GM06990 (cell line): ENCODE measurements around the gene NAT8.
"Not testable (repeated sequence)": the region's sequence is repeated elsewhere in the genome, so short reads cannot be mapped to it uniquely, and the experiment has no call there.

Experiments
- DNase-seq: peaks from one replicate; pipeline ENCODE4 v3.0.0-alpha.2; 2011; ENCODE audit not compliant: insufficient read length; ENCODE audit errors: extremely low read depth
- H3K27me3 ChIP-seq: replicated peaks from 2 replicates; pipeline ENCODE4 v1.6.0; 2011; ENCODE audit warnings: low read length; ENCODE audit not compliant: control insufficient read depth, insufficient read depth
- H3K36me3 ChIP-seq: 2 replicates; pipeline ENCODE4 v1.5.1; 2011; ENCODE audit warnings: low read length; ENCODE audit not compliant: control insufficient read depth, insufficient read depth
- H3K4me3 ChIP-seq: replicated peaks from 2 replicates; pipeline ENCODE4 v1.5.1; 2011; ENCODE audit warnings: low read depth, mild to moderate bottlenecking, control low read depth, low read length
- TF ChIP-seq, protein P1 (sequence below): IDR thresholded peaks from 2 replicates; pipeline ENCODE4 v1.5.1; 2011; ENCODE audit warnings: low read length, control low read depth, mild to moderate bottlenecking, inconsistent platforms; ENCODE audit not compliant: insufficient read depth, poor library complexity, severe bottlenecking

NAT8 gene

DNA sequence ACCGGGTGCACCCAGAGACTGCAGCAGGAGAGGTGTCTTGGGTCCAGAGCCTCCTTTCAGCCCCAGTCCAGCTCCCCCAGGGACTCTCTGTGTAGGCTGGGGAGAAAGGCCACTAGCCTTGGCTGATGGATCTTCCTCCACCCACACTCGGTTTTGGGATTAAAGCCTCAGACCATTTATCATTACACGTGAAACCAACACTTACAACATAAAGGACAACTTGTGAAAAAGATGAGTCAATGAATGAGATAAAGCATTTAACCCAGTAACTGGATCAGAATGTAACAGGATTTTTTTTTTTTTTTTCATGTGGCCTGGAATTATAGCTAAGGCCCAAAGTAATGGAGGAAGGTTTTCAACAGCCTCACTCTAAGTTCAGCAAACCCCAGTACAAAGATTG lies 32.1 kb downstream of the NAT8 start:
- no peak for DNase-seq
- no peak overlapping the region for H3K4me3 ChIP-seq
- TF ChIP-seq, protein P1, sequence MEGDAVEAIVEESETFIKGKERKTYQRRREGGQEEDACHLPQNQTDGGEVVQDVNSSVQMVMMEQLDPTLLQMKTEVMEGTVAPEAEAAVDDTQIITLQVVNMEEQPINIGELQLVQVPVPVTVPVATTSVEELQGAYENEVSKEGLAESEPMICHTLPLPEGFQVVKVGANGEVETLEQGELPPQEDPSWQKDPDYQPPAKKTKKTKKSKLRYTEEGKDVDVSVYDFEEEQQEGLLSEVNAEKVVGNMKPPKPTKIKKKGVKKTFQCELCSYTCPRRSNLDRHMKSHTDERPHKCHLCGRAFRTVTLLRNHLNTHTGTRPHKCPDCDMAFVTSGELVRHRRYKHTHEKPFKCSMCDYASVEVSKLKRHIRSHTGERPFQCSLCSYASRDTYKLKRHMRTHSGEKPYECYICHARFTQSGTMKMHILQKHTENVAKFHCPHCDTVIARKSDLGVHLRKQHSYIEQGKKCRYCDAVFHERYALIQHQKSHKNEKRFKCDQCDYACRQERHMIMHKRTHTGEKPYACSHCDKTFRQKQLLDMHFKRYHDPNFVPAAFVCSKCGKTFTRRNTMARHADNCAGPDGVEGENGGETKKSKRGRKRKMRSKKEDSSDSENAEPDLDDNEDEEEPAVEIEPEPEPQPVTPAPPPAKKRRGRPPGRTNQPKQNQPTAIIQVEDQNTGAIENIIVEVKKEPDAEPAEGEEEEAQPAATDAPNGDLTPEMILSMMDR = no peak
- no peaks in the 10 kb centered on the region for H3K36me3 ChIP-seq
- H3K27me3 ChIP-seq = no peaks in the 10 kb centered on the region

DNA sequence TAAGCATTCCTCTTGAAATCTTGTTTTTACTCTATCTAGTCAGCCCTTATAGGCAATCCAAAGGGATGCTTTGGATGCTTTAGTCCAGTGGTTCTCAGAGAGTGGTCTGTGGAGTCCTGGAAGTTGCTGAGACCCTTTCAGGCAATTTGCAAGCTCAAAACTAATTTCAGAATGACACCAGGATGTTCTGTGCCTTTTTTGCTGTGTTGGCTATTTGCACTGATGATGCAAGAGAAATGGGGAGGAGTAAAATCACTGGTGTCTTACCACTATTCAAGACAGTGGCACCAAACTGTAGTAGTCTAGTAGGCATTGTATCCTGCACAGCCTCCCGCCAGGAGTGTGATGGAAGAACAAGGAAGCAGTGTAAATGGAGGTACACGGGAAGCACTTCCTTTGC lies 37.6 kb downstream of the NAT8 start:
- DNase-seq, H3K36me3 ChIP-seq, H3K27me3 ChIP-seq, H3K4me3 ChIP-seq: not testable (repeated sequence)

GRCh38 chr2:73603099-73603588 lies 39.1 kb downstream of the NAT8 start:
- H3K36me3 ChIP-seq, H3K4me3 ChIP-seq, DNase-seq, H3K27me3 ChIP-seq: not testable (repeated sequence)

GRCh38 chr2:73601780-73602179 lies 40.4 kb downstream of the NAT8 start:
- DNase-seq = no peak
- Histone ChIP-seq H3K4me3 (no peak overlapping the region), H3K27me3 (no peaks in the 10 kb centered on the region), H3K36me3 (no peaks in the 10 kb centered on the region)
- TF ChIP-seq, protein P1 = no peak

DNA sequence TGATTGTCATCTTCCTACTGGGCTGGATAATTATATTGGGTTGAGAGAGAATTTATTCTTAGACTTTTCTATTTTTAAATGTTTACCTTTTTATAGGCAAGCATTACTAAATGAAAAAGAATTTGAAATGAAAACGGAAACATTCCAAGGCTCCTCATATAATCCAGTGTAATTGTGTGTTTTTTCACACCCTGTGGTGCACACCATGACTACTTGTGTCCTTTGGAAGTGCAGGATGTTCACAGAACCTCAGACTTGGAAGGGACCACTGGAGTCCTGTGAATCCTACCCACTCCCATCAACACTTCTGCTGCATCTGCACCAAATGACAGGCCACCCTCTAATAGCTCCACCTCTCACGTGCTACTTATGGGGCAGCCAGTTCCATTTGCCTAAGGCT lies 48.0 kb downstream of the NAT8 start:
- DNase-seq = no peak
- Histone ChIP-seq H3K4me3 (no peak overlapping the region), H3K27me3 (no peaks in the 10 kb centered on the region), H3K36me3 (no peaks in the 10 kb centered on the region)
- TF ChIP-seq, protein P1 = no peak

DNA sequence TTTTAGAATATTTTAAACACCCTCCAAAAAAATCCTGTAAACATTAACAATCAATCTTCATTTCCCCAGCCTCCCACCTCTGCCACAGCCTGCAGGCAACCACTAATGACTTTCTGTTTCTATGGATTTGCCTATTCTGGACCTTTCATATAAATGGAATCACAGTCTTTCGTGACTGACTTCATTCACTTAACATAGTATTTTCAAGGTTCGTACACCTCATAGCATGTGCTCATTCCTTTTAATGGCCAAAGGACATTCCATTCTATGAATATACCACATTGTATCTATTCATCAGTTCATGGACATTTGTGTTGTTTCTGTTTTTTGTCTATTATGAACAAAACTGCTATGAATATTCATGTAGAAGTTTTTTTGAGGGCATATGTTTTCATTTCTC lies 48.5 kb downstream of the NAT8 start:
- TF ChIP-seq, protein P1 = no peak
- H3K36me3 ChIP-seq = no peaks in the 10 kb centered on the region
- H3K27me3 ChIP-seq = no peaks in the 10 kb centered on the region
- H3K4me3 ChIP-seq = no peak overlapping the region
- no peak for DNase-seq
